GM19324 (cell line): ENCODE measurements around the gene HLA-DQA1.
A peak's percentile ranks its signal among the peaks of the same experiment; 100 is the strongest.
"Not testable (repeated sequence)": the region's sequence is repeated elsewhere in the genome, so short reads cannot be mapped to it uniquely, and the experiment has no call there.

Experiments
- ATAC-seq: cut with Tn5 transposase; IDR thresholded peaks from one replicate; pipeline ENCODE4 v1.9.1; 2021; ENCODE audit warnings: mild to moderate bottlenecking, moderate library complexity; ENCODE audit not compliant: unreplicated experiment, low FRiP score

HLA-DQA1 gene

GRCh38 chr6:32657819-32658218, 20.6 kb downstream of the HLA-DQA1 start:
- ATAC-seq = not testable (repeated sequence)

DNA sequence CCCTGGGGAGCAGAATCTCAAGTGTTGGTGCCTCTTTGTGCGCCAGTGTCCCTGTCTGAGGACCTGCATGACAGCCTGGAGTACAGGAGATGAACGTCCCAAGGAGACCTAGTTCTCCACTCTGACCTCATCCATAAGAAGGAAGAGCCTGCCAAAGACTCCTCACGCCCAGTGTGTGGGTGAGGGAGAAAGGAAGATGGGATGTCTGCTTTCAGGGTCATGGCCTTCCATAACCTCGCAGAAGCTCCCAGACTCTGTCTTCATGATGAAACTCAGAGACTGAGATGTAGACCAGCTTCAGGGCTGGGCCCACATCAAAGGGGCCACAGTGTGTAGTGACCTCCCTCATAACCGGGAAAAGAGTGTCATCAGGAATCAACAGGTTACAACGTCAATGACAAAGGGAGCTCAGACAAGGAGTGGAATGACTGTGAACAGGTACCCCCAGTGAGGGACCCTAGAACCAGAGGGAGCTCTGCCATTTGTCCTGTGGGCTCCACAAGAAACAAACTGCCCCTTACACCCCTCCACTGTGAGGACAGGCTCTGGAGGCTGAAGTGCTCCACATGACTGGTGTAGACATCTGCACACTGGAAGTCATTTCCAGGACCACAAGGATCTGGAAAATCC, 21.2 kb downstream of the HLA-DQA1 start:
- no peak for ATAC-seq

DNA sequence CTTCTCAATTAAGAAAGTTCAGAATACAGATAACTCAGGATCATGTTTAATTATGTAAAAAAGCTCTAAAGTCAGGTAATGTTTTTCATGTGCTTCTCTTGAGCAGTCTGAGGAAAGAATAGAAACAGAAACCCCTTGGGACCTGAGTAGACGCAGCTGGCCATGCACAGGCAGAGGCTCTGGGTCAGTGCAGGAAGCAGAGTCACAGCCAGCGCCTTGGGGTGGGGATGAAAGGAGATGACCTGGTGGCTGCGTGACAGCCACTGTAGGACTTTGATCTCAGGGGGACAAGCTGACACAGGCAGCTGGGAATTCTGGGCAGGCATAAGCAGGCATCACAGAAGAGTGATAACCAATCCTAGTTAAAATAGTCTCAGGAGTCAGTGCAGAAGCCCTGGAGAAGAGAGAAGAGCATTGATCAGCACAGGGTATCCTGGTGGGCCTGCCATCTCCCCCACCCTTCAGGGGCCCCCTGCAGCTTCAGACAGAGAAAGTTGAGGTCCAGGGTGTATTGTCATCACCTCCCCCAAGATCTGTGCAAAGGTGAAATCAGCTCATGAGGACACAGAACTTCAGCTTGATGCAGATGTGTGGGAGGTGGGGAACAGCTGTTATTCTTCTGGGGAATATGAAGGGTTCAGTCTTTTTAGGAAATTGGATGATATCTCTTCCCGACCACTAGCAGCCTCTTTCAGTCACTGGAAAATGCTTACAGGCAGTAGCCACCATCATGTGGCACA, 22.8 kb downstream of the HLA-DQA1 start:
- no peak for ATAC-seq

GRCh38 chr6:32662099-32662498, 24.9 kb downstream of the HLA-DQA1 start:
- no peak for ATAC-seq

GRCh38 chr6:32662836-32663235, 25.6 kb downstream of the HLA-DQA1 start:
- ATAC-seq = no peak

GRCh38 chr6:32664354-32664753, 27.1 kb downstream of the HLA-DQA1 start:
- ATAC-seq = no peak

GRCh38 chr6:32664827-32665362, 27.7 kb downstream of the HLA-DQA1 start:
- ATAC-seq = no peak

DNA sequence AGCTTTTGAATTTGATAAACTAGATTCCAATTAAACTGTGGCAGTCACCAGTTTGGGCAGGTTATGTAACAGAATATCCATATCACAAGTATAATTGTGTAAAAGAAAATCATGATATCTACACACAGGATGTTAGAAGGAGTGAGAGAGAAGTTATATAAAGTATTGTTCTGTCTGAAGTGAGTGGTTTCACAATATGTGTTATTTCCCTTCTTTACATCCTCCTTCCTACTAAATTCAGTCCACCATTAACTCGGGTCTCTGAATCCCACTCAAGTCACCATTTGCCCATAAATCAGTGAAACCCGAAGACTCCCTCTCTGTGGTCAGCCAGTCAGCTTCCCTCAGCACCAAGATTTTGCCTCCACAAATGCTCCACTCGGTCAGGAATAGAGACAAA, 28.5 kb downstream of the HLA-DQA1 start:
- no peak for ATAC-seq

GRCh38 chr6:32666420-32667300, 29.5 kb downstream of the HLA-DQA1 start, which contains the start of gene HLA-DQB1:
HLA-DQB1 (minus strand) TSS chr6:32666657; CDS start chr6:32666607, 50 bp downstream.
- peak; percentile 68 for ATAC-seq

DNA sequence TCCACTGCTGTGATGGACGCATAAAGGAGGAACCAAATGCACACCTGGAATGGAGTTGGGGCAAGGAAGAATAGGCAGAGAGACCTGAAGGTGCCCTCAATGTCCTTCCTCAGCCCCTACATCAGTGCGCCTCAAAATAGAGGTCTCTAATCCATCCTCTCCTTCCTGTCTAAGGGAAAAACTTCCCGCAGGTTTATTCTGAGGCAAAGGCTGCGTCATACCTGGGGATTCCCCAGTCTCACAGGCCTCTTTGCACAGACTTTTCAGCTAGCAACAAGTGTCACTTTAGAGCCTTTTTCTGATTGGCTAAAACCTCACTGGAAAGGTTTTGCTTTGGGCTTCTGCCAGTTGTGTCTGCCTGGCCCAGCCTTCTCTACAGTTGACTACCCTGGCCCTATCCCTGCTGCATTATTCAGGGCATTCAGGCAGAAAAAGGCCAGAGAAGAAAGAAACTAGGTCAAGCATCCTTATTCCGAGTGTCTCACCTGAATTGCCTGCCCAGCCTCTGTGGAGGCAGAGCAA, 31.1 kb downstream of the HLA-DQA1 start:
- peak; percentile 65 for ATAC-seq

DNA sequence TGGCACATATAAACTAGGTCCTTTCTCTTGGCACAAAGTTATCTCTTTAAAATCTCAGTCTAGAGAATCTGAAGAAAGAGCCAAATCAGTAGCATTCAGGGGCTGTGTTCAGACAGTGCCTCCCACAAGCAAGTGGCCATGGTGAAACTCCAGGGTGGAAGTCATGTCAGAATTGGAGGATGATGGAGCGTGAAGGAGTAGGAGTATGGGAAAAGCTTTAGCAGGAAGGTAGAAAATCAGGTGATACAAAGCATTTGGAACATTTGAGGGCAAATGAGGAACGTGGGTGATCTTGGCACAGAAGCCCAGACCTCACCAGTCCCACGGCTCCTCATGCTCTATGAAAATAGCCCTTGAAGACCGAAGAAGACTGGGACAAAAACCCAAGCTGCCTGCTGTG, 32.0 kb downstream of the HLA-DQA1 start:
- no peak for ATAC-seq

- no peak for ATAC-seq
These were observed 32.7 kb downstream of the HLA-DQA1 start for GRCh38 chr6:32669893-32670292.

- ATAC-seq = not testable (repeated sequence)
These were observed 34.7 kb downstream of the HLA-DQA1 start for GRCh38 chr6:32671908-32672307.

GRCh38 chr6:32674123-32674522, 36.9 kb downstream of the HLA-DQA1 start:
- not testable (repeated sequence) for ATAC-seq

GRCh38 chr6:32679492-32679891, 42.3 kb downstream of the HLA-DQA1 start:
- ATAC-seq = no peak

DNA sequence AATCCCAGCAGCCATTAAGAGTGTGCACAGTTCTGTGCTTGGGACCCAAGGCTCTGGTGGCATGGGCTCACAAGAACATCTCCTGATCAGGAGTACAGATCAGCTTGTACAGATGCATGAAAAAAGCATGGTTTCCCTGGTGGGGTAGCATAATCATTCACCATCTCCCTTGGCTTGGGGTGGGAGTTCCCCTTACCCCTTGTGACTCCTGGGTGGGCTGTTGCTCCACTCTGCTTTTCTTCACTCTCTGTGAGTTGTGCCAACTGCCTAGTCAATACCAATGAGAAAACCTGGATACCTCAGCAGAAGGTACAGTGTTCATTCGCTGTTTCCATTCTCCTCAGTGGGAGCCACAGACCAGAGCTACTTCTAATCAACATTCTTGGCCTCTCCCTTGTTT, 42.8 kb downstream of the HLA-DQA1 start:
- no peak for ATAC-seq

DNA sequence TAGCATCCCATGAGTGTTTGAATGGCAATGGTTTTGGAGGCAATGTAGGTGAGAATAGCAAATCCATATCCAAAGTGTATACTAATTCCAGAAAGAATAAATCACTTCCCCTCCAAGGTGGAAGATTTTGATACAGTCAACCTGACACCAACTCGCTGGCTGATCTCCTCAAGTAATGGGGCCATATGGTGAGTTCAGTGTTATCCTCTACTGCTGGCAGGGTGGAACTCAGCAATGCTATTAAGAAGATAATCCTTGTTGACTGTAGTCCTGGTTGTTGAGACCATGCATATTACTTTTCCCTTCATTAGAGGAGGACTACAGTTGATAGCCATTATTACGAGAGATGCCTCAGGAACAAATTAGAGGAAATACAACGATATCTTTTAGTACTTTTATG, 47.0 kb downstream of the HLA-DQA1 start:
- ATAC-seq = no peak

GRCh38 chr6:32685603-32686002, 48.4 kb downstream of the HLA-DQA1 start:
- ATAC-seq = peak; percentile 72

DNA sequence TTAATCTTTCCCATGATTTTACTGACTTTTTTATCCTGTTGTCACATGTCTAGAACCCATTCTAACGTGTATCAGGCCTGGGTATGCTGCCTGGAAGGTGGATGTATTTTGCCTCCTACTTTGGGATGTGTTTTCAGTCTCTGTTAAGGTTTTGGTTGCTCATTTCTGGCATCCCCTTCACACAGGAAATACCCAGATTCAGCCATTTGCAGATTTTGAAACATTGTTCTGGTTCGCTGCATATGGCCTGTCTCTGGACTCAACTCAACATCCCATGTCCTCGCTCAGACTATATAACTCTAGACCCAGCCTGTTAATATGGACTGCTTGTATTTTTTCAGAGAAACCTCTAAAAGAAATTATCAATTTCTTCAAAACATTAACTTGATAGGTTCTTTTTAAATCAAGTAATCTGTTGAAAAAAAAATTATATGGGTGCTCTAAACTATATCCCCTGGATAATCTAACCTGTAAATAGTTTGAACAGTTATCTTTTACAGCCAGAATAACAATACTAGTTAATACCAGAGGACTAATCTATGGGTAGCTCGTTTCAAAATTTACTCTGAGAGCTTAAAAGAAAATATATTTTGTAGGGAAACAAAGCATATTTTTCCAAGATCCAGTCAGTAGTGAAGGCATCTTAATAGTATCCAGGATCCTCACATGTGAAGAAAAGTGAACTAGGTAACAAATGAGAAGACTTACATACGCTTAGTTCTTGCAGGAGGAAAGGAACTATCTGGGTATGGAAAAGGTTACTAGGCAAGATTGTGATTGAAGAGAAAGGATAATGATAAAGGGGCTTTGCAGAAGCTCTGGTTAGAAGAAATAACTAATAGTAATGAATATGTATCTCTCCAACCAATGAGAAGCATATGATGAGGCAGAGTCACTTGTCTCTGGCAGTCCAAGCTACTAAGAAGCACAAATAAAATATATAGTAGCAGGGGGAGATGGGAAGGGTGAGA, 52.6 kb downstream of the HLA-DQA1 start:
- no peak for ATAC-seq
